ENCODE results near the gene AKR1C1. TPM values are rescaled to one million over a fixed set of nuclear protein-coding genes. Genes with fewer than 3 reads are reported as not detected.
"Not testable (repeated sequence)": the region's sequence is repeated elsewhere in the genome, so short reads cannot be mapped to it uniquely, and the experiment has no call there.

The AKR1C1 gene
- total and polyA plus RNA-seq, 2 of the 4 experiments (the other 2 are of a cell fraction) = 5.0 to 5.4 TPM

DNA sequence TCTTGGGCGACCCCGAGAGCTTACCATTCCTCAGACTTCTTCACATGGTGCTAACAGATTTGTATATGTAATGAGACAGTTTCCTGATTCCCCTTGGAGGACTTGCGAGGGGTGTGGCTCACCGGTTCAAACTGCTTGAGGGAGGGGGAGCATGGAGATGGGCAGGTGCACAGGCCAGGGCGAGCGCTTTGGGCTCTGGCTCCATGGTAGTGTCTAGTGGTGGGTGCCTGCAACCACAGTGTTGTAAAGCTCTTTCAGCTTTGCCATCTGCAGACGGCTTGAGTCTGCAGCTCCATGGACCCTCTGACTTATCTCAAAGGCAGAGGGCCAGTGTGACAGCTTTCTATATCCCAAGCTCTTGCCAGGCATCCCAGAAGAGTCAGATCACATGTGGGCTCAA, 7.1 kb upstream of the AKR1C1 start:
- H3K36me3 ChIP-seq (ENCODE audit: control insufficient read depth, insufficient read depth, low read length); H3K23ac ChIP-seq (ENCODE audit: low read depth, low read length); H3K4me1 ChIP-seq (ENCODE audit: control insufficient read depth, insufficient read depth, low read length); H4K91ac ChIP-seq (ENCODE audit: insufficient read depth, low read depth, low read length); POLR2A ChIA-PET (ENCODE audit: unreplicated experiment); ATAC-seq (ENCODE audit: low read depth); H3K27me3 ChIP-seq (ENCODE audit: control insufficient read depth, insufficient read depth, low read length); H4K20me1 ChIP-seq (ENCODE audit: insufficient read depth, low read length); intact Hi-C loops (cut with micrococcal nuclease); H2AFZ ChIP-seq (replicated peaks; ENCODE audit: low read length, poor library complexity); H2BK15ac ChIP-seq (ENCODE audit: low read depth, low read length); H4K5ac ChIP-seq (ENCODE audit: low read depth, low read length); H3K9ac ChIP-seq (ENCODE audit: low read depth, low read length); H3K27ac ChIP-seq (ENCODE audit: insufficient read depth, low read length); H3K14ac ChIP-seq (replicated peaks; ENCODE audit: low read depth, low read length); in situ Hi-C loops (cut with MboI; ENCODE audit: low sequenced_read_pairs); H2BK20ac ChIP-seq (ENCODE audit: low read depth, low read length); H3K4me2 ChIP-seq (ENCODE audit: low read depth, low read length); H3K9me3 ChIP-seq (ENCODE audit: control insufficient read depth, insufficient read depth, low read length); H2AK5ac ChIP-seq (ENCODE audit: low read depth, low read length); H2BK120ac ChIP-seq (ENCODE audit: low read depth, low read length); H3K4me3 ChIP-seq (ENCODE audit: insufficient read depth, low read depth, low read length); dilution Hi-C loops (cut with HindIII; ENCODE audit: low sequenced_read_pairs, unreplicated experiment); H3K79me1 ChIP-seq (ENCODE audit: low read depth in 1 of 2, low read length in 2 of 2); H3K9me1 ChIP-seq (ENCODE audit: insufficient read depth, low read length); H2AK9ac ChIP-seq (replicated peaks; ENCODE audit: low read depth, low read length, poor library complexity); CTCF ChIA-PET; BruUV-seq (replicated peaks); H3K4ac ChIP-seq (ENCODE audit: low read depth, low read length); H2BK5ac ChIP-seq (ENCODE audit: low read depth, low read length, poor library complexity, severe bottlenecking); DNase-seq; H3K18ac ChIP-seq (ENCODE audit: low read depth, low read length); H4K8ac ChIP-seq (ENCODE audit: low read depth in 2 of 2, low read length in 2 of 2); H3K56ac ChIP-seq (ENCODE audit: extremely low read depth, insufficient read depth, low read length): not testable (repeated sequence)
- no CpG with 5 or more reads among the region's 7 CpGs for WGBS, 2 experiments (ENCODE audit: extremely low coverage in 2 of 2, insufficient read length in 1 of 2)

- H3K4ac ChIP-seq (ENCODE audit: low read depth, low read length); intact Hi-C loops (cut with micrococcal nuclease); H2BK15ac ChIP-seq (ENCODE audit: low read depth, low read length); H3K9me3 ChIP-seq (ENCODE audit: control insufficient read depth, insufficient read depth, low read length); H4K5ac ChIP-seq (ENCODE audit: low read depth, low read length); H3K9ac ChIP-seq (ENCODE audit: low read depth, low read length); ATAC-seq (ENCODE audit: low read depth); H3K36me3 ChIP-seq (ENCODE audit: control insufficient read depth, insufficient read depth, low read length); POLR2A ChIA-PET (ENCODE audit: unreplicated experiment); H3K27ac ChIP-seq (ENCODE audit: insufficient read depth, low read length); H2AK5ac ChIP-seq (ENCODE audit: low read depth, low read length); H2BK5ac ChIP-seq (ENCODE audit: low read depth, low read length, poor library complexity, severe bottlenecking); H4K8ac ChIP-seq (ENCODE audit: low read depth in 2 of 2, low read length in 2 of 2); in situ Hi-C loops (cut with MboI; ENCODE audit: low sequenced_read_pairs); H3K4me3 ChIP-seq (ENCODE audit: insufficient read depth, low read depth, low read length); H3K14ac ChIP-seq (replicated peaks; ENCODE audit: low read depth, low read length); H3K23ac ChIP-seq (ENCODE audit: low read depth, low read length); CTCF ChIA-PET; H3K27me3 ChIP-seq (ENCODE audit: control insufficient read depth, insufficient read depth, low read length); H3K9me1 ChIP-seq (ENCODE audit: insufficient read depth, low read length); H3K79me1 ChIP-seq (ENCODE audit: low read depth in 1 of 2, low read length in 2 of 2); H3K4me1 ChIP-seq (ENCODE audit: control insufficient read depth, insufficient read depth, low read length); dilution Hi-C loops (cut with HindIII; ENCODE audit: low sequenced_read_pairs, unreplicated experiment); DNase-seq; H2BK20ac ChIP-seq (ENCODE audit: low read depth, low read length); H3K18ac ChIP-seq (ENCODE audit: low read depth, low read length); H2AK9ac ChIP-seq (replicated peaks; ENCODE audit: low read depth, low read length, poor library complexity); H2BK120ac ChIP-seq (ENCODE audit: low read depth, low read length); H3K4me2 ChIP-seq (ENCODE audit: low read depth, low read length); H3K56ac ChIP-seq (ENCODE audit: extremely low read depth, insufficient read depth, low read length); BruUV-seq (replicated peaks); H4K91ac ChIP-seq (ENCODE audit: insufficient read depth, low read depth, low read length); H2AFZ ChIP-seq (replicated peaks; ENCODE audit: low read length, poor library complexity); H4K20me1 ChIP-seq (ENCODE audit: insufficient read depth, low read length): not testable (repeated sequence)
- no CpG with 5 or more reads among the region's 5 CpGs for WGBS, 2 experiments (ENCODE audit: extremely low coverage in 2 of 2, insufficient read length in 1 of 2)
Measured at GRCh38 chr10:4956955-4957645, 6.1 kb upstream of the AKR1C1 start.

All from IMR-90 (cell line).